Bone marrow (tissue), 2 donors: ENCODE data around the gene MED13L.

Experiments used
- DNase-seq, 2 donors: peaks; one replicate each; lab custom pipeline; 2025; lab: John Stamatoyannopoulos, UW

MED13L gene

DNA sequence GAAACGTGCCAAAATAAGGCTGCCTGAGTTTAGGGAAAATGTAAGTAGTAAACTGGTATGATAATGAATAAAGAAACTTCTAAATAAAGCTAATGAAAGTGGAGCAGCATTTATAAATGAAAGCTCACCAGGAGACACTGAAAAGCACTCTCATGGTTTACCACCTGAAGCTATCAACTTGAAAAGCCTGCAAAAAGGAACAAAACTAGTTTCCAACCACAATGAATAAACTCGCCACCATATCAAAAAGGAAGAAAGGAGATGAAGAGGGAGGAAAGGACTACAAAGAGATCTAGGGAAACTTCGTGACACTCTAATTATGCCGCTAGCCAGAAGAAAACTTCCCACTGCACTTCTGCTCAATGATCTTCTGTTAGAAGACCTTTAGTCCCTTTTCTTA, 66.7 kb downstream of the MED13L start:
- no peak for DNase-seq

DNA sequence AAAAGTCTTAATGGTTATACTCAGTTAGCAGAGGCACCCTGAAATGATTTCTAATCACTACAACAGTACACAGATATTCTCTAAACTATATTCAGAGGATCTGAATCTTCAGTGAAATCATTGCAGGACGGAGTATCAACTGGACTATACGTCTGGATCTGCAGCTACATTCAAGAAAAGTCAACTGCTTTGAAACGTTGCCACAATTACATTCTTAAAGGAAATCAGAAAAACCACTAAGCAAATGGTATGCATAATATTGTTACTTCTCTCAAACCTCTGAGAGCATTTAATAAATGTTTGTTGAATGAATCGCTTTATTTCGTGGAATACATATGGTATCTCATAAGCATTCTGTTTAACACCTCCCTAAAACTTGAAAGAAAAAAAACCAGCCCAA, 67.4 kb downstream of the MED13L start:
- no peak for DNase-seq

DNA sequence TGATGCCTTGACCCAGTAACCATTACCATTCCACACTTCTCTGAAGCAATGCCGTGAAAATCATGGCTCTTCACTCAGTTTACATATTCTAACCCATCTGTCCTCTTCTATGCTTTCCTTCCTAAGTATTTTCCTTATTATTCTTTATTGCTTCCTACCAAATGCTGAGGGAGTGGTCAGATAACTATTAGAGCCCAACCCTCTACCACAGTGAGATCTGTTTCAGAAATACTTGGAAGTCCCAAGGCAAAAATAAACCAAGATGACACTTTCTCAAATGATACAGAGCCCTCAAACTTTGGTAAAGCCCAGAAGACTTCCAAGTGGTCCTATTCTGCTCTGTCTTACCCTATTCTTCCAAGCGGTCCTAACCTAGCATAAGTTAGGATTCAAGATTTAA, 68.0 kb downstream of the MED13L start:
- no peak for DNase-seq

DNA sequence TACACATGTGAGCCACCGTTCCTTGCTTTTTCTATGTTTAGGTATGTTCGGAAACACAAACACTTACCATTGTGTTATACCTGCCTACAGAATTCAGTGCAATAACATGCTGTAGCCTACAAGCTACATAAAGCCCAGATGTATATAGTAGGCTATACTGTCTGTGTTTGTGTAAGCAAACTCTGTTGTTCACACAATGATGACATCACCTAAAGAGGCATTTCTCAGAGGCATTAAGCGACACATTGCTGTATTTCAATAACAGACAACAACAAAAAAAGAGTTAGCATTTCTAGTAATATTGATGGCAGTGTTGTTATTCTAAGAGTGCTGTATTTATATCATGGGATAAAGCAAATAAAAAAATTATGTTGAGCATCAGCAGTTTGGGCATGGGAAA, 70.2 kb downstream of the MED13L start:
- DNase-seq: no peak

DNA sequence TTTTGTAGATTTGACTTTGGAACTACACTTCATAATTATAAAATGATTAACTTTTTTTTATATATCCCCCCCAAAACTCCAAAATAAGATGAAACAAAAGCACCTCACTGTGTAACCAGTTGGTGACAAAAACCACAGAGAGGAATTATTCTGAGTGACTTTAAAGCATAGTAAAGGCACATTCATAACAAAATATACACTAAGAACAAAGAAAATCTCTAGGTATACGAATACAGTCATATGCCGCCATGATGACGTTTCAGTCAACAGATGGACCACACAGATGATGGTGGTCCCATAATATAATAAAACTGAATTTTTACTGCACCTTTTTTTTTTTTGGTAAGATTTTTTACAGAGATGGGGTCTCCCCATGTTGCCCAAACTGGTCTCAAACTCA, 70.7 kb downstream of the MED13L start:
- no peak for DNase-seq

DNA sequence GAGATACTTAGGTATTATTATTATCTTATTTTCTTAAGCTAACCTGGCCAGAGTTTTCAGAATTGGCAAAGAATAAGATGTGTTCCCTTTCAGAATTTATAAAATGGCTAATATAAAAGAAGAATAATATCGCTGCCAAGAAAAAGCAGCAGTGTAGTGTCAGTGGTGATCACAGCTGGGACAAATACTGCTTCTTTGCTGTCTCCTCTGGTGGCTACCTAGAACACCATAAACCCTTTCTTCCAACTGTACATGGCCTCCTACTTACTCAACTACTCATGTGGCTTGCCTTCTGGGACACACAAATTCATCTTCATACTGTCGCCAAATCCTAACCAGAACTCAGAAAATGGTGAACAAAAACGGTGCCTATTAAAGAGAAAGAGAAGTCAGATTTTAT, 72.7 kb downstream of the MED13L start:
- DNase-seq: no peak

DNA sequence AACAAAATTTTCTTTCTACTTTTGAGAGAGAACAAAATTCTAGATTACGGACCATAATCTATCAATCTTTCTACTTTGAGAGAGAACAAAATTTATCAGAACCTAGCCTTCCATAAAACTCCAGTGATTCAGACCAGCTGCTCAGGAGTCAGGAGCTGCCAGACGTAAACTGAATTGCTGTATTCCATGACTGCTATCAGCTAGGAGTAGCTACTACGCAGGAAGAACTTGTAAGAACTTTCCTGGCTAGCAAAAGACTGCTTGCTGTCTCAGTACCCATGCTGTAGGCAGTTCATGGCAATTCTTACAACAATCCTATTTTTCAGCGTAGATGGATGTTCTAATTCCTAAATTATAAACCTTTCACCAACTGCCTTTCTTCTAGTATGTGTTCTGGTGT, 73.3 kb downstream of the MED13L start:
- DNase-seq: no peak

DNA sequence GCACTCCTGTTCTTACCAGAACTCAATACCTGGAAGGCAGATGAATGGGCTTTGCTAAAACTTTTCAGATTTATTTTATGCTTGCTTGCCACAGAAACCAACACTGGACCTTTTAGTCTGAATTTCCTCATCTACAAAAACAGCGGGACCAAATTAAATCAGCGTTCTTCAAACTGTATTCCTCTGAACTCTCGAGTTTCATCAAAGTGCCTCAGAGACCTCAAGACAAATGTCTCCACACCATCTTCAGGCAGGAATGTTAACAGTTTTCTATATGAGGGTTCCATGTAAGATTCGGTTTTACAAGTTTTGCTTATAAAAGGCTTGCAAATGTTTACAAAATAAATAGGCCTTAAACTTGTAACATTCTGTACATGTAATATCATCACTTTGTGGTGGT, 74.6 kb downstream of the MED13L start:
- no peak for DNase-seq

DNA sequence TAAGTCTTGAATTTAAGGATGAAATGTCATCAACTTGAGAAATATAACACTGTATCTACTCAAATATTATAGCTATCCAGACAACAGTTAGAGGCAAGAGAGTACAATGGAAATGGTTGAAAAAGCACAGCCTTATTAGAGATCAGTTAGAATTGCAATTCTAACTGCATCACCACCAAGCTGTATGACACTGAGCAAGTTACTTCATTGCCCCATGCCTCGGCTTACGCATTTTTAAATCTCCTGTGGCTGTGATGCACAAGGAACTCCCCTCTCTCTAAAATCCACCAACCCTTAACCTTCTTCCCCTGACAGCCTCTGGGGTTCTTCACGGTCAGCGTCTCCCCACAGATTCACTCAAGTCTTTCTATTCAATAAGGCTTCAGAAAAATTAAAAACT, 75.1 kb downstream of the MED13L start:
- no peak for DNase-seq

DNA sequence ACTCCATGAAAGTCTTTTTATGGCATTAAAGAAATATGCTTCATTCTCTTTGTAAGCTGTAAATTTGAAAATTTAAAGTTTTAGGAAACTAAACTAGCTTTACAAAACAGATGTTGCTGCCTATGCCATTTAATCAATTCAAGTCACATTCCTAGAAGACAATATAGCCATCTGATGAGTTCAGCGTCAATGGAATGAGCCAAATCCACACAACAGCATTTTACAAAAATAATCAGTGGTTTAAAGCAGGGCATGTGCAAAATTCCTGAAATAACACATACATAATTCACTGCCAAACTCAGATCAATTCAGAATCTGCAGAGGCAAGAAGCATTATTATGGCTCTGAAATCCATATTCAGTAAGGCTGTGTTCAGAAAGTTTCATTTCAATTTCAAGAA, 75.6 kb downstream of the MED13L start:
- no peak for DNase-seq

DNA sequence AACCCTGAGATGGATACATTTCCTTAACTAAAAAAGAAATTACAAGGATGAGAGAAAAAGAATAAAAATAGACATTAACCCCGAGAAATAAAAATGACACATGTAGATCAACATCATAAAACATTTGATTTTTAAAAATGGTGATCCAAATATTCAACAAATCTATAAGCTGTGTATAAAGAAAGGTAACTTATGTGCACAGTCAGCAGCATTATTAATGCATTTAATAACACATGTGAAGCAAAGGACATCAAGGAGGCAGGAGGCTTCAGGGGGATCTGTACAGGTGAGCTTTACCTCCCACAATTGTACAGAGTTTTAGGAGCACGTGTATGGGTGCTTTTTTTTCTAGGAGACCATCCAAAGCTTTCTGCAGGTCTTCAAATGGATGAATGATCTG, 76.1 kb downstream of the MED13L start:
- DNase-seq: no peak

DNA sequence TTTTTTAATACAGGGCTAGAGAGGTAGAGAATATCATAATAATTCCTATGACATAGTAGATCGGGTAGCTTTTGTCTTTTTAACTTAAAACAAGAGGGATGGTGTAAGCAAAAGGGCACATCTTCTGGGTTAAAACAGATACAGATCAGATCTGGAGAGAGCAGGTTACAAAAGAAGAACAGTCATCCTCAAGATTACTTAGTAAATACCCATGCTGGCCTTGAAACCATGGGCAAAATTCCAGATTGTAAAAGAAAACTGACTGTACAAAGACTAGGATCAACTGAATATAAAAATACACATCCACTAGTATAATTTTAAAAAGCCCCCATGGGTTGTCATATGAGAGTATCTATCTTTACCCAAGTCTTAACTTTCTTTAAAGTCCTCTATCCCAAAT, 76.7 kb downstream of the MED13L start:
- no peak for DNase-seq

DNA sequence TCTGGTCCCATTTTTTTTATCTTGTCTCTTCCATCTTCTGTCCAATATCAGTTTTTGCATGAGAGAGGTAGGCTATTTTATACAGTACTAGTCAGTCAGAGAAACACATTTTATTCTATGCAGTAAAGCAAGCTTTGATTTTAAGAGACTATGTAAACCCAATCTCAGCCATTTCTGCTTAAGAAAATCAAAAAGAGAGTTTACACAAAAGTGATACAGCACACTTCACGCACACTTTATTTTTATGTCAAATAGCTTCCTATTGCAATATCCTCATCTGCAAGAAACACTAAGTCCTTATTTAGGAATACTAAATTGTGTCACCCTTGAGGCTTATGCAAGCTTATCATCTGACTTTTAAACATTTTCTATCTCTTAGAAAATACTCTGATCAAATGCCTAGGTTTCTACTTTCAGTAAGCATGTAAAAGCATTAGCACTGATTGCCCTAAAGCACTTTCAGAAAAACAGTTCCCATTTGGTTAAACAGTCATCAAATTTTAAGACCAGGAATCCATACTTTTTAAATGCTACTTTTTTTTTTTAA, 78.3 kb downstream of the MED13L start:
- DNase-seq: no peak

DNA sequence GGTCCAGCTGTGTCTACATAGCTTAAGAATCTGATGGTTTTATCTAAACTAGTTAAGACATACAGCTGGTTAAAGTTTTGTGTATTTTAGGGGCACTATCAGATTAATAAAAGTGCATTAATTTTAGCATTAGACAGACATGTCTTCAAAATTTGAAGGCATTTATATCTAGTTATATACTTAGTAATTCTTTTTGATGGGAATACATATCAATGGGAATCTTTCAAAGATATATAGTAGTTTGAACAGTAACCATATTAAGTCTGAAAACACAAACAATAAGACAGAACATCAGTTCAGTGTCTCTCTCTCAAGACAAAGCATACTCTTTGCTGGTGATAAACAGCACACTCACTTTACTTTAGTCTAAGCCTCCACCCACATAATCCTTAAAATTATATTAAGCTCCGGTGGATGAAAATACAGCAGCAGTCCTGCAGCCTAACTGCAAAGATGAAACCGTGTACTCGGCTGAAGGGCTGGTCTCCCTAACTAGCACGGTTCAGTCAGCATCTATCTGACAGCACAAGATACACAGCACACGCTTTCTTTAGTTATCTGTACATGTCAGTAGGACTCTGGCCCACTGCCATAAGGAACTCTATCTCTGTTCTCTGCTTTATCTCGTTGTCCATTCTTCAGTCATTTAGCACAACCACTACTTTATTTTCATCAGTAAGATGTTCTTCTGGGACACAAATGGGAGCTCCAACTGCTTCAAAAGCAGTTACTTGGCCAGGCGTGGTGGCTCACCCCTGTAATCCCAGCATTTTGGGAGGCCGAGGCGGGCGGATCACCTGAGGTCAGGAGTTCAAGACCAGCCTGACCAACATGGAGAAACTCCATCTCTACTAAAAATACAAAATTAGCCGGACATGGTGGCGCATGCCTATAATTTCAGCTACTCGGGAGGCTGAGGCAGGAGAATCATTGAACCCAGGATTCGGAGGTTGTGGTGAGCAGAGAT, 80.5 kb downstream of the MED13L start:
- DNase-seq: no peak

DNA sequence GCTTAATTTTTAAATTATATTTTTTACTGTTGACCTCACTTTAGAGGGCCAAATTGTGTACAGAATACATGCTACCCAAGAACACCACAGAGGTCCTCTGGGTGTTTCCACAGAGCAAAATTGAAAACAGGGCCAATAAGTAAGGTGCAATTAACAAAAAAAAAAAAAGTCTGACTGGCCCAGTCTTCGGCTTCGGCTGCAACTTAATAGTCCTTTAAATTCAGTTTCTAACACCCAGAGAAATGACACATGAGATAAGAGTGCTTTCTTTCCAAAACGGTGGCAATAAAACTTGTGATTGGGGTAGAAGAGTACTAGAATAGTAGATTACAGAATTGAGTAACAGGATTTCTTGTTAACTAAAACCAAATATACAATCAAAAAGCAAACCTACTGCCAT, 81.3 kb downstream of the MED13L start:
- no peak for DNase-seq

DNA sequence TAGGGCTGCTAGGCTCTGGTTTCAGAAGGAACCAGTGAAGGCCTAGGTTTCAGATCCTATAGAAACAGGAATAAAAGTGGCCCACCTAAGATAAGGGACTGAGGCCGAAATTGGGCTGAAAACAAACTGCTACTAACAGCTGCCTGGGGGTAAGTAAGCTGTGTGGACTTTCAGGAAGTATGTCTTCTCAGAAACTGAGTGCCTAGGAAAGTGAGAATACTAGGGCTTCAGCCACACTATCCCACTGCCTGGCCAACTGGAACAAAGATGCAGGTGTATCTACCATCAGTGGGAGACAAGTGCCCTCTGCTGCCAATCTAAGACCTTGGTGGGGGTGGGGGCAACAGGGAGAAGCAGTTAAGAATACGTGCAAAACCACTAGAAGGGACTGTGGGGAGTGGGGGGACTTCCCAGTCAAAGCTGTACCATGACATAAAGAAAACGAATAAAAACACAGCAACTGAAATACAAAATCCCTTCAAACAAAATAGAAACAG, 82.5 kb downstream of the MED13L start:
- DNase-seq: no peak

DNA sequence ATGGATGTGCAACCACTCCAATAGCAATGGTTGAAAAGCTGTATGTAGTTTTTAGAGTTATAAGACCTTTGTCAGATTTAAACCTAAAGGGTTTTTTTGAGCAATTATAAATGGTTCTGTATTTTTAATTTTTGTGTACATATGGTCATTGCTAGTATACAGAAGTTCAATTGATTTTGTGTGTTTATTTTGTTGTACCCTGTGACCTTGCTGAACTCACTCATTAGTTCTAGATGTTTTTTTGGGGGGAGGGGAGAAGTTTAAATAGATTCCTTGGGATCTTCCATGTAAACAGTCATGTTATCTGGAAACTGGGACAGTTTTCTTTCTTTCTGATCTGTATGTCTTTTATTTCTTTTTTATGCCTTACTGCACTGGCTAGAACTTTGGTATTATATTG, 87.8 kb downstream of the MED13L start:
- DNase-seq: no peak

DNA sequence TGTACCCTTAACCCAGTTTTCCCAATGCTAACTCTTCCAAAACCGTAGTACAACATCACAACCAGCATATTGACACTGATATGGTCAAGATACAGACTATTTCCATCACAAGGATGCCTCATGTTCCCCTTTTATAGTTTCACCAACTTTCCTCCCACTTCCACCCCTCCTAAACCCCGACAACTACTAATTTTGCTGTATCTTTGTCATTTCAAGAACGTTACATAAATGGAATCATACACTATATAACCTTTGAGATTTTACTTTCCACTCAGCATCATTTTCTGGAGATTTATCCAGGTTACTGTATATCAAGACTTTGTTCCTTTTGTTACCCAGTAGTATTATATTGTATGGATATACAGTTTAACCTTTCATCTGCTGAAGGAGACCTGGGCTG, 88.9 kb downstream of the MED13L start:
- no peak for DNase-seq

DNA sequence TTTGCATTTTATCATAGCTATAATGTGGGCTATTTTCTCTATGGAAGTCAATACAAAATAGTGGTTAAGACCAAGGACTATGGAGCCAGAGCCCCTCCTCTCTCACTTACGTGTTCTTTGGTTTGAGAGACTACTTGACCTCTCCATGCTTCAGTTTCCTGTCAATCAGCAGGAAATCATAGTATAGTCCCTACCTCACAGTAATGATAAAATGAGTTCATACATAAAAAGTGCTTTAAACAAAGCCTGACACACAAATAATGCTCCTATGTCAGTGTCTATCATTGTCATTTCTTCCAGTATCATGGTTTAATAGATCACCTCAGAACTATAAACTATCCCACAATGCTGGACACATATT, 90.4 kb downstream of the MED13L start:
- no peak for DNase-seq

DNA sequence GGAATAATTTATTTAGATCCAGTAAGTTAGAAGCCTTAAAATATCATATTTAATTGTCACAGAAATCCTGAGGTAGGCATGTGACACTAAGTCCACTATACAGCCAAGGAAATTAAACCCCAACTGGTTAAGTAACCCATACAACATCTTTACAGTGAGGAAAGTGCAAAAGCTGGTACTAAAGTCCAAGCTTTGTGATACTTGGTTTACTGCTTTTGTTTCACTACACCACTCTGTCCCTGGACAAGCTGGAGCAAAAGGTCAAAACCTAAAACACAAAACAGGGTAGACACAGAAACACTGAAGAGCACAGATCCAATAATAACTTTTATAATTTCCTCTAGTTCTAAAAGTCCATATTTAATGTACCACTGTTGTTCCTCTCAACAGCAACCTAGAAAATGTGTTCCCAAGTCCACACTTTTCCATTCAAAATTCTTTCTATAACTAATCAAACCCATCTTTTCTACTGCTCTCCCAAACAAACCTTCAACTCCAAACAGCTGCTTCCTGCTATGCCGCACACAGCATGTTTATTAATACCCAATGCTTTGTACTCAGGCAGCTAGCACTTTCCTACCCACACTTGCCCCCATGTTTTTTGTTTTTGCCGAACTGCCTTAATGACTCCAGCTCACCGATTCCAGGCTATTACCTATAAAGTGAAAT, 90.9 kb downstream of the MED13L start:
- DNase-seq: no peak

DNA sequence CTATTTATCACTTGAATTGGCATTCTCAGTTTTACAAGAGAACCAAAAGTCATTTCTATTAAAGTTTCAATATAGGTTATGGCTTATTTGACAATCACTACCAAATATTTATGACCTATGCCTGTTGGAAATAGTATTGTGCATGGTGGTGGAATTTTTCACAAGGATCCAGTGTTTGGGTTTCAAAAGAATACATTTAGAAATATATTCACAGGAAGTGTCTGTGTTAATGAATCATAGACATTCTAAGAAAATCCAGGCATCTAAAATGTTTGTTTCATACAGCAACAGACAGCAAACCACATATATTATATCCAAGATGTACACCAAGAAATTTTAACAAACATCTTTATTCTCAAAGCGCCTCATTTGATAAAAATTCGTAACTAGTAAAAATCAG, 92.7 kb downstream of the MED13L start:
- DNase-seq: no peak

DNA sequence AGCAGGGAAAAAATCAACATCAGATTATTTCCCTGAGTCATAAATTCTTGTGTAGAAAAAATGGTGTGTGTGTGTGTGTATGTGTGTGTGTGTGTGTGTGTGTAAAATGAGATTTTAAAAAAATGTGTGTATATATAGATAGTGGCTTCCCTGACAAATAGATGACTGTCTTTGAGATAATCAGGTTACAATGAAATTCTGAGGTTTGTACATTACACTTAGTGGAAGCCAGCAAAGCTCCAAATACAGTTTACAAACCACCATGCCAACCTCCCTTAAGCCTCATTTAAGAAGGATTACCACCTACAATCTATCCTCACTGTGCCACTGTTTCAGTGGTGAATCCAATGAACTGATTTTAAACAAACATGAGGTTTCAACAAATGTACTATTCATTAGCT, 93.8 kb downstream of the MED13L start:
- no peak for DNase-seq

DNA sequence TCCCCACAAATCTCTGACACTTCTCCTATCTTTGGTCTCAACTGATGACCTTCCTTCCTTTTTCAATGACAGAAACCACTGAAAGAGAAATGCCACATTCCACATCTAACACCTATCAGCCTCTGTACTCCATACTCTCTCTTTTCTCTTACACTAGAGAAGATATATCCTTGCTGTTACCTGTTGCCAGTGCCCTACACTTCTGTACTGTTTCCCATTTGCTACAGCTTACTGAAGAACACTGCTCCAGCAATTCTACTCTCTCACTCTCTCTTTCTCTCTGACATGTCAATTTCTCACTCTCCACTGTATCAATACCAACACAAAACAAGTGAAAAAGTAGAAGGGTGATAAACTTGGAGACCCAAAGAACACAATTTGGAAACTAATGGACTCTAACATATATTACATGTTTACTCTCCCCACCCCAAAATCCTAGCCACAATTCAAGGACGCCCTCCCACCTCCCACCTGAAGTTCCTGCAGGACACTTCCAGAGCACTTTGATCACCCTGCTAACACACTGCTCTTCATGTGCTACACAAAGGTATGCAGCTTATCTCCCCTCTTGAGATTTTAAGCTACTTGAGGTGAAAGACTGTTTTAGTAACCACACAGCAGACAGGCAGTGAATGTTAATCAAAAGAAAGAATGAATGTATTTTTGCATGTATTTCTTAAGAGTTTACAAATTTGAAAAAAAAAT, 95.0 kb downstream of the MED13L start:
- DNase-seq: no peak
